HG03469 (cell line): Measurements from ENCODE around the gene UNC5C.

ENCODE experiments used
- ATAC-seq: cut with Tn5 transposase; IDR thresholded peaks from one replicate; pipeline ENCODE4 v1.9.1; 2021; ENCODE audit warnings: mild to moderate bottlenecking, moderate library complexity, moderate number of reproducible peaks; ENCODE audit not compliant: unreplicated experiment

UNC5C gene

DNA sequence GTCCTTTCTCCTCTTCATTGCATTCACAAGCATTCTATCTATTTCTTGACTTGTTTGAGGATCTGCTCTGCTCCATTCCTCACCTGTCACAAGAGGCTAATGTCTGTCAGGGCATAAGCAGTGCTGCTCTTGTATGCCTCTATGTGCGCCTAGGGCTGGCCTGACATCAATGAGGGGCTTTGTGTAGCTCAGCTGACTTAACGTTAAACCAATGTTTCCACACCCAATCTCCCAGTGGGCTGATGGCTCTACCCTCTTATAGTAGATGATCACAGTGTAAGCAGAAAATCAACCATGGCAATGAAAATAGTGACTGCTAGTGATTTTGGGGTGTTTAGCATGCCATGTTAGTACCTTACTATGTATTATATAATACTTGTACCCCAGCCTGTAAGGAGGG, 139.0 kb downstream of the UNC5C start:
- no peak for ATAC-seq

GRCh38 chr4:95409127-95409526, 139.6 kb downstream of the UNC5C start:
- no peak for ATAC-seq

DNA sequence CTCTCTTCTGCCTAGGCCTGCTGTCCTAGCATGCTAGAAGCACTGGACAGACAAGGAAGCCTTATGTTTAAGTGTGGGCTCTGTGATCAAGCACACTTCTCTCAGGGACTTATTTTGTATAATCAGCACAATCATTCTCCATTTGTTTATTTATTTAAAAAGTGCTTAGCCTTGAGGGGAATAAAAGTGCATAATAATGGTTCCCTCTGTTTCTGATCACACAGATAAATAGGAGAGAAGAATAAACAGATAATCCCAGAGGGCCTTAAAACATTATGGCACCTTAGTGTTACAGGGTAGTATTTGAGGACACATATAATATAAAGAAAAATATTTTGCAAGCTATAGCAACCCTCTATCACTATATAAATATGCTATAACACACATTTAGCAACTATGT, 146.5 kb downstream of the UNC5C start:
- ATAC-seq, result no peak

DNA sequence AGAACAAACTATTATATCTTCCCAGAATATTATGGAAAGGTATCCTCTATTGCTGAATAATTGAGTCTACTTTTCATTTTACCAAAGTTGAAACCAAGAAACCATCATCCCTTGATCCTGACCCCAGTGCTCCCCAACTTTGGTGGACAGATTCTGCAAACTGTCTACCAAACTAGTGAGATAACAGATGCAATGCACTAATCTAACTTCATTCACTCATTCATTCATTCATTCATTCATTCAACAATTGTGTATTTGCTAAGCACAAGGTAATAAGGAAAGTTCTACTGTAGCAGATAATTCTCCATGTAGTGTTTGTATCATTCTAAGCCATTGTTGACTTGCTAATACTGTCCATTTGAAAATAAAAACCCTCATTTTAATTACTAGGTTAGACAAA, 150.6 kb downstream of the UNC5C start:
- no peak for ATAC-seq

GRCh38 chr4:95394752-95395306, 153.9 kb downstream of the UNC5C start:
- ATAC-seq, result no peak

DNA sequence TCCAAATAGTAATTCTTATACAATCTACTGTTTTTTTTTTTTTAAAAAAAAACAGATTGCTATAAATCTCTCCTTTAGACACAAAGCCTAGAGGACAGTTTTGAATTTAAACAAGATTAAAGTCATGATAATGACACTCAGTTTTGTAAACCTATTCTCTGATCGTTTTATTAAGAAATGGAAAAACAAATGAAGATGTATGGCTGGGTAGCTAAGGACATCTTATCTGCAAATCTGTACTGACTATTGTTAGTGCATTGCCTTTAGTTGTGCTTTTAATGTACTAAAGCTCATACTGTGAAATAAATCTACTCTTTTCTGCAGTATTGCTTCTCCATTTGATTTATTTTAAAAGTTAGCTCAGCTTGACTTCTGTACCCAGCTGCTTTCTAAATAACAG, 155.0 kb downstream of the UNC5C start:
- no peak for ATAC-seq

DNA sequence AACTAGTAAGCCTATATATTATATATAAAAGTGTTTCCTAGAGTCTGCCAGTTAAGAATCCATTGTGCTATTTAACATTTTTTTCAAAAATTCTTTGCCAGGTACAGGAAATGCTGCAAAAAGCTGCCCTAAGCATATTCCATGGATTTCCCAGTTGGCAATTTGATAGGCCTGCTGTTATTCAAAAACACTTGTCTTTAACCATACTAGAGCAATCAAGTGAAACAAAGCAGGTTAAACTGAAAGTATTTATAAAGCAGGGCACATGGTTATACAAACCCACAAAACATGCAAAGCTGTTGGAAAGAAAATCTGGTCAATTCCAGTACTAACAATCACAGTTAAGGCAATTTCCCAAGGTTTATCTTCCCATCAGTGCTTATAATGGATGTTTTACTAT, 159.9 kb downstream of the UNC5C start:
- ATAC-seq, result no peak

GRCh38 chr4:95387719-95388118, 161.1 kb downstream of the UNC5C start:
- no peak for ATAC-seq

- ATAC-seq, result no peak
These were observed 162.4 kb downstream of the UNC5C start for GRCh38 chr4:95386410-95386809.

GRCh38 chr4:95381843-95382580, 166.8 kb downstream of the UNC5C start:
- ATAC-seq, result no peak

DNA sequence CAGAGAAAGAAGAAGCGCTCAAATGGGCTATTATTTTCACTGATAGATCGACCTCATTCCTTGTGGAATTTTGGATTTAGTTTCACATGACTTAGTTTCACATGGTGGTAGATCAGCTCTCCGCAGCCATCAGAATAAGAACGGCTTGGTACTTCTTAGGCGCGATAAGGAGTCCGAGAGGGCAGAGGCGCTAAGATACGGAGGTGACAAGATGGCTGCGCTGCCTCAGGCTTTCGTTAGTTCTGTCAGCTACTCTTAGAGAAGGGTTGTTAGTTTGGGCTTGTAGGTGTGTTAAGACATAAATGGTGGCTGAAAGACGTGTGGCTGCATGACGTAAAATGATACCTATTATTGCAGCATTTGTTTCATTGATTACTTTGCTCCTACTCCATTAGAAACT, 169.1 kb downstream of the UNC5C start:
- ATAC-seq, result no peak

DNA sequence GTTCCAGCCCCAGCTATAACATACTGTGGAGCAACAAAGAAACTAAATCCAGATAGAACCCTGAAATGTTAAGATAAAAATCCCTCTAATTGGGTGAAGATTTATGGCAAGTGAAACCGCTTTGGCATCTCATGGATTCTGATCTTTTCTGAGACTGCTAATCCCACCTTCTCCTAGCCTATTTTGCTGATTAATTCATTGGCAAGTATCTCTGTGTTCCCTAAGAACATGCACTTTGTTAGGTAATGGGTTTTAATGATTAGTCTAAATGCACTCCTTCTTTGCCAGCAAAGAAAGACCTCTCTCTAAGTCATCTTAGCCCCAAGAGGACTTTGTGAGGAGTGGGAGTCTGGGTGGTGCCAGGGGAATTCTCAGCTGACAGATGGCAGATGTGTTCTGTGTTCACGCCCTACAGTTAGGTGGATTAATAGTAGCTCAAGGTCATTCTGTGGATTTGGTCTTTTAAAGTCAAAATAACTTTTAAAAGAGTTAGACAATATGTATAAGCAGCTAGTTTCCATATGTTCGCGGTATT, 171.3 kb downstream of the UNC5C start:
- no peak for ATAC-seq

DNA sequence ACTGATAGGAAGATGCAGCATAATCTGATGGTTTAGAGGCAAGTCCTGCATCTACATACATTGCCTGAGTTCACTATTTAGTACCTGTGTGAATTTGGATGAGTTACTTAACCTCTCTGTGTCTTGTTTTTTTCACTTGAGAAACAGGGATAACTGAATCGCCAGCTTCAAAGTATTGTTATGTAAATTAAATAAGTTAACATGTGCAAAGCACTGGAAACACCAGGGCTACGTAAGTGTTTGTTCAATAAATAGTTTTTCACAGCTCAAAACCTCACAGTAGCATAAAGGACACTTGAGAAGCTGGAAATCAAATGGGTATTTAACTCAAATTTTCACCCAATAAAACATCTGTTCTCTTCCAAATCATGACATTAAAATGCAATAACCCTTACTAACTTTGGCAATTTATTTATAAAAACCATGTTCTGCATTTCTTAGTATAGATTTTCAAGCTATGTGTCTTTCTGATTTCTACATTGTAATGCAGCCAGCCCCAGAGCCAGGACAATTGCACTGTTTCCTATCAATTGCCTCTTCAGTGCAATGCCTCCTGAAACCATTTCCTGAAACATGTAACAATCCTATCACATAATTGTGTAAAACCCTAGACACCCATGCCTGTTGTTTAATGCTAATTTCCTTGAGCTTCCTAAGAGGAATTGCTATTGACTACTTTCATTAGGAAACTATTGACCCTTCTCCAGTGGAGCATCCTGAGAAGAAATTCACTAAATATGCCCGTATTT, 177.1 kb downstream of the UNC5C start:
- no peak for ATAC-seq

DNA sequence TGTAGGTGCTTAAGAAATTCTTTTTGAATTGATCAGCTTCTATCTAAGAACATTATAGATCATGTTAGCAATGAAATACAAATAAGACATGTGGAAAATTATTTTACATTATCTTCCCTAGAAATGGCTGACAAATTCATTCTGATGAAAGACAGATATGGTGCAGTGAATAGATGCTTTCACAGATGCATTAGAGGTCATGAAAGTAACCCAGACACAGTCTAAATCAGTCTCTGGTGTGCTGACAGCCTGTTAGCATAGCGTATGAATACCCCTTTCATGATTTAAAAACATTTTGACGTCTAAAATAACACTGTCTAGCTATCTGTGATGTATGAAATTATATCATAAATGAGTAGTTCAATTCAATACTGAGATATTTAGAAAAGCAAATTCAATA, 180.9 kb downstream of the UNC5C start:
- ATAC-seq, result no peak

- no peak for ATAC-seq
These were observed 184.8 kb downstream of the UNC5C start for GRCh38 chr4:95363966-95364365.

- no peak for ATAC-seq
These were observed 185.2 kb downstream of the UNC5C start for GRCh38 chr4:95363559-95363925.

DNA sequence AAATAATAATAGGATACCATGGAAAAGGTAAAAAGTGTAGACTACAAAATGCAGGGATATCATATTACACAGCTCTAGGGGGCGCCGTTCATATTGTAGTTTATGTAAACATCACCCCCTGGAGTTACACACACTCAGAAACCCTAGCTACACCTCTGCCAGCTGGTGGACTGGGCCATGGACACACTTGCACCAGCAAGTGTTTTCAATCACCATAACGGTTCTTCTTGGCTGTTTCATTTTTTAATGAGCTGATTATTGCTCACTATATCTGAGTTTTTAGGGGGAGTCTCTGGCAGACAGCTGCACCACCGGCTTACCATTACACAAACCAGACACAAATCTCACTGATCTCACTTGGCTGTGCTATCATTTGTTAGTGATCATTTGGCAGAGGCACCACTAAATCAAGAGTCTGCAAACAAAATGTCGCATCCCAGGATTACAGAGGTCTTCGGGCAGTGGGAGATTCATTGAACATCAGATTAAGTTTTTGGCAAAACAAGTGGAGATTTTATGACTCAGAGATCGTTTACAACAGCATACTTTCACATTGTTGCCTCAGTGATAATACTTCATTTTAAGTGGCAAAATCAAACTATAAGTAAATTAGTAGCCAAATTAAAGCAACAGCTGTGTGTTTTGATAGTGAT, 185.7 kb downstream of the UNC5C start:
- ATAC-seq, result no peak

DNA sequence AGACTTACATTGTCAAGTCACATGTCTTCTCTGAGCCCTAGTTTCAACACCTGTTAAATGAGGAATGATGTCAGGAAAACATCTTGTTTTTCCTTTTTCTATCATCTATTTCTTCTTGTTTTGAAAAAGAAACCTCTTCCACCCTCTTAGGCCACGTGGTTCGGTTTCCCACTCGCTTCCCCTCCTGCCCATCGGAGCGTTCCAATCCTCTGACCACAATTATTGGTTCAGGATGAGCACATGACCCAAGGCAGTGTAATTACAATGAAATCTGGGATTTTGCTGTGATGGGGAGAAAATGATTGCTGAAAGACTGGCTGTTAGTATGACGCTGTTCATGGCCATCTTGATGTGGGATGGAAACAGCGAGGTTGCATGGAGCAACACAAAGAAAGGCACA, 186.7 kb downstream of the UNC5C start:
- no peak for ATAC-seq

DNA sequence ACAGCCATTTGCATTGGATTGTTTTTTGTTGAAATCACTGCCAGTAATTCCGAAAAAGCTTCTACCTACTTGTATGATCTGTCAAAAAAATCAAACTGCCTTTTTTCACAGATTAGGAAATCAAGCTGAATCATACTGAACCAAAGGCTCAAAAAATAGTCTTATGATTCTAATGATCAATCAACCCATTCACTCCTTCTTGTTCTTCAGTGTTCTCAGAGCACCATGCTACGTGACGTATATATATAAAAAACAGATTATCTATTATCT, 187.1 kb downstream of the UNC5C start:
- ATAC-seq, result no peak

- no peak for ATAC-seq
These were observed 187.7 kb downstream of the UNC5C start for GRCh38 chr4:95360906-95361695.
